ENCODE measurements around the gene MRPS14. TPM values are rescaled to one million over a fixed set of nuclear protein-coding genes. Genes with fewer than 3 reads are reported as not detected.

MRPS14 gene
- total RNA-seq, 1 donor from 2014 or later, result 34.4 TPM

GRCh38 chr1:175003521-175003920 lies 19.7 kb downstream of the MRPS14 start:
- Mint-ChIP-seq H3K36me3 (ENCODE audit: low read depth) (peaks cover 10% of the 10 kb centered on the region), H3K27ac (ENCODE audit: unreplicated experiment) (no peak overlapping the region), H3K4me1 (peaks cover 23% of the 10 kb centered on the region), H3K4me3 (peak overlapping the region; percentile 28), H3K27me3 (ENCODE audit: low read depth) (no peaks in the 10 kb centered on the region), H3K9me3 (no peaks in the 10 kb centered on the region)
- TF ChIP-seq CTCF (conservative IDR thresholded peaks at IDR 0.05), result no peak
- no peak for DNase-seq (ENCODE audit: low read depth, low spot score)

GRCh38 chr1:175002910-175003517 lies 20.2 kb downstream of the MRPS14 start:
- peaks cover 8% of the 10 kb centered on the region for H3K36me3 Mint-ChIP-seq (ENCODE audit: low read depth)
- no peaks in the 10 kb centered on the region for H3K9me3 Mint-ChIP-seq
- peak overlapping the region; percentile 28 for H3K4me3 Mint-ChIP-seq
- peaks cover 23% of the 10 kb centered on the region for H3K4me1 Mint-ChIP-seq
- no peak for DNase-seq (ENCODE audit: low read depth, low spot score)
- H3K27me3 Mint-ChIP-seq (ENCODE audit: low read depth), result no peaks in the 10 kb centered on the region
- no peak overlapping the region for H3K27ac Mint-ChIP-seq (ENCODE audit: unreplicated experiment)
- no peak for TF ChIP-seq CTCF (conservative IDR thresholded peaks at IDR 0.05)

GRCh38 chr1:175000697-175001187 lies 22.5 kb downstream of the MRPS14 start:
- DNase-seq (ENCODE audit: low read depth, low spot score), result no peak
- Mint-ChIP-seq H3K4me3 (no peak overlapping the region), H3K27ac (ENCODE audit: unreplicated experiment) (peak overlapping the region; percentile 46), H3K9me3 (no peaks in the 10 kb centered on the region), H3K27me3 (ENCODE audit: low read depth) (no peaks in the 10 kb centered on the region), H3K4me1 (peaks cover 26% of the 10 kb centered on the region), H3K36me3 (ENCODE audit: low read depth) (peaks cover 6% of the 10 kb centered on the region)
- no peak for TF ChIP-seq CTCF (conservative IDR thresholded peaks at IDR 0.05)

- H3K4me1 Mint-ChIP-seq, result peaks cover 26% of the 10 kb centered on the region
- no peak within 1 kb of the TSS for H3K4me3 Mint-ChIP-seq
- TF ChIP-seq CTCF (conservative IDR thresholded peaks at IDR 0.05), result no peak
- H3K27ac Mint-ChIP-seq (ENCODE audit: unreplicated experiment), result peak within 1 kb of the TSS; percentile 46
- H3K27me3 Mint-ChIP-seq (ENCODE audit: low read depth), result no peaks in the 10 kb centered on the region
- H3K9me3 Mint-ChIP-seq, result no peaks in the 10 kb centered on the region
- peaks cover under 1% of the 10 kb centered on the region for H3K36me3 Mint-ChIP-seq (ENCODE audit: low read depth)
- no peak for DNase-seq (ENCODE audit: low read depth, low spot score)
These were observed 23.1 kb downstream of the MRPS14 start, which contains the start of gene CACYBP for GRCh38 chr1:174999936-175000696. Gene CACYBP (plus strand): TSS chr1:174999947. CDS start chr1:175000181, 234 bp downstream.

GRCh38 chr1:174999216-174999935 lies 23.8 kb downstream of the MRPS14 start:
- Mint-ChIP-seq H3K27me3 (ENCODE audit: low read depth) (no peaks in the 10 kb centered on the region), H3K4me1 (peaks cover 26% of the 10 kb centered on the region), H3K9me3 (no peaks in the 10 kb centered on the region), H3K36me3 (ENCODE audit: low read depth) (no peaks in the 10 kb centered on the region), H3K4me3 (no peak overlapping the region), H3K27ac (ENCODE audit: unreplicated experiment) (no peak overlapping the region)
- TF ChIP-seq CTCF (conservative IDR thresholded peaks at IDR 0.05), result no peak
- peak; percentile 93 for DNase-seq (ENCODE audit: low read depth, low spot score)
